HEK293 (cell line): ENCODE data around the gene VSTM5.

ENCODE experiments used
- BCL11A ChIP-seq: fragments of 450-650 bp; formaldehyde crosslinking; IDR thresholded peaks from 2 replicates; pipeline ENCODE4 v1.5.1; 2016; ENCODE audit warnings: low read depth, missing biosample characterization, missing genetic modification characterization
- CTCF ChIP-seq: fragments of 450-650 bp; formaldehyde crosslinking; IDR thresholded peaks from 2 replicates; pipeline ENCODE4 v1.5.1; 2016; ENCODE audit warnings: missing biosample characterization, missing genetic modification characterization
- FEZF1 ChIP-seq: fragments of 450-650 bp; formaldehyde crosslinking; IDR thresholded peaks from 2 replicates; pipeline ENCODE4 v1.5.1; 2016; ENCODE audit warnings: missing biosample characterization, missing genetic modification characterization
- HOXA7 ChIP-seq: sonication (generic); formaldehyde crosslinking; IDR thresholded peaks from 2 replicates; pipeline ENCODE4 v1.8.1; 2022; ENCODE audit warnings: missing genetic modification reagents, borderline replicate concordance
- PRDM2 ChIP-seq: fragments of 450-650 bp; formaldehyde crosslinking; IDR thresholded peaks from 2 replicates; pipeline ENCODE4 v1.5.1; 2016; ENCODE audit warnings: missing biosample characterization, missing genetic modification characterization, borderline replicate concordance
- SP3 ChIP-seq: fragments of 450-650 bp; formaldehyde crosslinking; IDR thresholded peaks from 2 replicates; pipeline ENCODE4 v1.5.1; 2016; ENCODE audit warnings: missing biosample characterization, missing genetic modification characterization
- ZBTB21 ChIP-seq: fragments of 450-650 bp; formaldehyde crosslinking; IDR thresholded peaks from 2 replicates; pipeline ENCODE4 v1.5.1; 2017; ENCODE audit warnings: missing biosample characterization, missing genetic modification characterization
- ZNF121 ChIP-seq: fragments of 450-650 bp; formaldehyde crosslinking; IDR thresholded peaks from 2 replicates; pipeline ENCODE4 v1.5.1; 2016; ENCODE audit warnings: missing biosample characterization, missing genetic modification characterization
- ZNF133 ChIP-seq: fragments of 450-650 bp; formaldehyde crosslinking; IDR thresholded peaks from 2 replicates; pipeline ENCODE4 v1.5.1; 2016; ENCODE audit warnings: missing biosample characterization, missing genetic modification characterization
- ZNF157 ChIP-seq: fragments of 450-650 bp; formaldehyde crosslinking; IDR thresholded peaks from 2 replicates; pipeline ENCODE4 v1.5.1; 2016; ENCODE audit warnings: missing biosample characterization, missing genetic modification characterization
- ZNF223 ChIP-seq: fragments of 450-650 bp; formaldehyde crosslinking; IDR thresholded peaks from 2 replicates; pipeline ENCODE4 v1.5.1; 2016; ENCODE audit warnings: missing biosample characterization, missing genetic modification characterization
- ZNF280D ChIP-seq: fragments of 450-650 bp; formaldehyde crosslinking; IDR thresholded peaks from 2 replicates; pipeline ENCODE4 v1.5.1; 2016; ENCODE audit warnings: missing biosample characterization, missing genetic modification characterization
- ZNF335 ChIP-seq: fragments of 450-650 bp; formaldehyde crosslinking; conservative IDR thresholded peaks from 2 replicates; pipeline ENCODE4 v1.5.1; 2016; ENCODE audit warnings: missing biosample characterization, missing genetic modification characterization
- ZNF596 ChIP-seq: fragments of 450-650 bp; IDR thresholded peaks from 2 replicates; pipeline ENCODE4 v1.5.0; 2018; ENCODE audit warnings: missing biosample characterization, mild to moderate bottlenecking, missing genetic modification characterization, moderate library complexity

- TF ChIP-seq ZBTB21 (tag by site-specific recombination) = no peak
- no peak for TF ChIP-seq CTCF (tag by site-specific recombination)
- TF ChIP-seq BCL11A (tag by site-specific recombination) = no peak
- no peak for TF ChIP-seq ZNF133
- no peak for TF ChIP-seq ZNF596 (tag by site-specific recombination)
- peak; percentile 73; the same call in 1 of the 2 replicates for TF ChIP-seq ZNF121 (tag by site-specific recombination)
- no peak for TF ChIP-seq FEZF1 (tag by site-specific recombination)
- TF ChIP-seq ZNF223 (tag by site-specific recombination) = no peak
- TF ChIP-seq ZNF280D = no peak
- no peak for TF ChIP-seq ZNF335 (tag by site-specific recombination)
- no peak for TF ChIP-seq ZNF157 (tag by site-specific recombination)
- TF ChIP-seq SP3 (tag by site-specific recombination) = no peak
- TF ChIP-seq PRDM2 = no peak
- no peak for TF ChIP-seq HOXA7 (CRISPR knock-in tag)
These were observed 67.1 kb downstream of the VSTM5 start for GRCh38 chr11:93783362-93783761.
